ENCODE data around the gene SMCO2.

DNA sequence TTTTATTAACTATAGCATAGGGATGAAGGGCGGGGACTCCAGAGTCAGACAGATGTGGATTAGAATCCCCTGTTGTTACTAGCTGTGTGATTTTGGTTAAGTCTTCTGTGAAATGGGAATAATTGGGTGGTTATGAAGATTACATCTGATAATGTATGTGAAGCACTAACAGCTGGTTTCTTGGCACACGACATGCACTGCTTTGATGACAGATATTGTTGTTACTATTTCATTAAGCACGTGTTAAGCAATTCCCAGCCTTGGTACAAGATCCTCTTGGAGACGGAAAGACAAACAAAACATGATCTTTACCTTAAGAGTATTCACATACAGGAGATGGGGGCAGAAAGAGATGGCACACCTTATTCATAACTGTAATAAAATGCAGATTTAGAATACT is 85.4 kb downstream of the SMCO2 start:
- no peak for TF ChIP-seq POLR2A (IDR thresholded peaks at IDR 0.05; ENCODE audit: low read depth, low read length)
- TF ChIP-seq SPI1 (IDR thresholded peaks at IDR 0.05; ENCODE audit: low read depth, low read length): no peak
- no peak for TF ChIP-seq TAF1 (IDR thresholded peaks at IDR 0.05; ENCODE audit: low read depth, low read length)
- no peak for TF ChIP-seq POLR2AphosphoS5 (IDR thresholded peaks at IDR 0.05; ENCODE audit: low read depth, low read length)
- no peak for TF ChIP-seq PAX5 (IDR thresholded peaks at IDR 0.05; ENCODE audit: insufficient read depth, low read length, severe bottlenecking)
- no peak for TF ChIP-seq POU2F2 (IDR thresholded peaks at IDR 0.05; ENCODE audit: low read depth, low read length)

Measured in GM12891 (cell line).